ENCODE data around the gene TBATA.

Gene TBATA

GRCh38 chr10:70806841-70807240, 21.7 kb upstream of the TBATA start:
- DNase-seq, result no peak

GRCh38 chr10:70805619-70806215, 20.5 kb upstream of the TBATA start:
- DNase-seq, result no peak

GRCh38 chr10:70804421-70804808, 19.2 kb upstream of the TBATA start:
- no peak for DNase-seq

- DNase-seq, result no peak
Measured at GRCh38 chr10:70803775-70804420, 18.7 kb upstream of the TBATA start.

GRCh38 chr10:70801854-70802253, 16.7 kb upstream of the TBATA start:
- no peak for DNase-seq

- DNase-seq, result no peak
Measured at GRCh38 chr10:70799124-70799523, 13.9 kb upstream of the TBATA start.

GRCh38 chr10:70797840-70798239, 12.7 kb upstream of the TBATA start:
- no peak for DNase-seq

GRCh38 chr10:70795613-70796012, 10.4 kb upstream of the TBATA start:
- DNase-seq, result no peak

GRCh38 chr10:70791386-70792039, 6.3 kb upstream of the TBATA start:
- DNase-seq, result no peak

- no peak for DNase-seq
Measured at GRCh38 chr10:70786799-70787415, 1.7 kb upstream of the TBATA start.

- DNase-seq, result no peak
Measured at GRCh38 chr10:70784471-70784870, 706 bp downstream of the TBATA start.

- no peak for DNase-seq
Measured at GRCh38 chr10:70784016-70784415, 1.2 kb downstream of the TBATA start.

GRCh38 chr10:70782746-70783680, 2.2 kb downstream of the TBATA start:
- DNase-seq, result no peak

GRCh38 chr10:70782086-70782745, 3.0 kb downstream of the TBATA start:
- no peak for DNase-seq

- DNase-seq, result no peak
Measured at GRCh38 chr10:70781461-70782051, 3.6 kb downstream of the TBATA start.

- DNase-seq, result no peak
Measured at GRCh38 chr10:70780772-70781171, 4.4 kb downstream of the TBATA start.

- DNase-seq, result no peak
Measured at GRCh38 chr10:70780370-70780760, 4.8 kb downstream of the TBATA start.

- DNase-seq, result no peak
Measured at GRCh38 chr10:70779511-70780369, 5.4 kb downstream of the TBATA start.

GRCh38 chr10:70779088-70779487, 6.1 kb downstream of the TBATA start:
- no peak for DNase-seq

GRCh38 chr10:70778267-70778924, 6.8 kb downstream of the TBATA start:
- no peak for DNase-seq
